PC-3 (cell line): ENCODE measurements around the gene TAF3.

Experiments used
- CTCF ChIP-seq: fragments of 300-600 bp; sonication (generic); conservative IDR thresholded peaks from 2 replicates; pipeline ENCODE4 v1.5.1; 2017; ENCODE audit warnings: antibody characterized with exemption, low read depth, mild to moderate bottlenecking, low read length
- EZH2 ChIP-seq: fragments of 300-600 bp; sonication (generic); IDR thresholded peaks from one replicate; pipeline ENCODE4 v1.6.1; 2017; ENCODE audit warnings: antibody characterized with exemption, mild to moderate bottlenecking, low read length; ENCODE audit not compliant: unreplicated experiment
- EZH2phosphoT487 ChIP-seq: fragments of 300-600 bp; sonication (generic); IDR thresholded peaks from 2 replicates; pipeline ENCODE4 v1.6.1; 2018; ENCODE audit warnings: mild to moderate bottlenecking, antibody characterized with exemption, low read length, borderline replicate concordance

GRCh38 chr10:7787857-7788638 lies 30.3 kb upstream of the TAF3 start, which contains the start of the genes ATP5F1C and KIN:
- no peak for TF ChIP-seq CTCF
- no peak for TF ChIP-seq EZH2
- TF ChIP-seq EZH2phosphoT487, result no peak
